ENCODE measurements around the gene FGF18. TPM values are rescaled to one million over a fixed set of nuclear protein-coding genes. Genes with fewer than 3 reads are reported as not detected.

The FGF18 gene
- total RNA-seq, 2 donors from 2014 or later, result 0.41 to 0.51 TPM

DNA sequence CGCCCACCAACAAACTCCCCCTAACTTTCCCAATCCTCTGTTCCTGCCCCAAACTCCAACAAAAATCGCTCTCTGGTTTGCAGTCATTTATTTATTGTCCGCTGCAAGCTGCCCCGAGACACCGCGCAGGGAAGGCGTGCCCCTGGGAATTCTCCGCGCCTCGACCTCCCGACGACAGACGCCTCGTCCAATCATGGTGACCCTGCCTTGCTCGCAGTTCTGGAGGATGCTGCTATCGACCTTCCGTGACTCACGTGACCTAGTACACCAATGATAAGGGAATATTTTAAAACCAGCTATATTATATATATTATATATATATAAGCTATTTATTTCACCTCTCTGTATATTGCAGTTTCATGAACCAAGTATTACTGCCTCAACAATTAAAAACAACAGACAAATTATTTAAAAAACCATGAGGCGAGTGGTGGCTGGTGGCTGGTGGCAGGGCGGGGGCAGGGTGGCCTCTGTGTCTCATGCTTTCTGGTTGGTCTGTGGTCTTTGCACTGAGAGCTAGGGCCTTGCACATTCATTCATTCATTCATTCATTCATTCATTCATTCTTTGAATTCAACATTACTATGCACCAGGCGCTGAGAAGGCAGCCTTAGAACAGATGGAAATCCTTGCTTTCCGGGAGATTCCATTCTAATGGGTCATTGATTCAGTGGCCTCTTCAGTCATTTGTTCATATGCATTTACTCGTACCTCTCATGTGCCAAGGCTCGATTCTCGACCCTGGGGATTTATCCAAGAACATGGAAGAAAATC is 37.9 kb downstream of the FGF18 start:
- WGBS, result 94% methylated on average over 25 of the region's 25 CpGs
- TF ChIP-seq, protein P1, sequence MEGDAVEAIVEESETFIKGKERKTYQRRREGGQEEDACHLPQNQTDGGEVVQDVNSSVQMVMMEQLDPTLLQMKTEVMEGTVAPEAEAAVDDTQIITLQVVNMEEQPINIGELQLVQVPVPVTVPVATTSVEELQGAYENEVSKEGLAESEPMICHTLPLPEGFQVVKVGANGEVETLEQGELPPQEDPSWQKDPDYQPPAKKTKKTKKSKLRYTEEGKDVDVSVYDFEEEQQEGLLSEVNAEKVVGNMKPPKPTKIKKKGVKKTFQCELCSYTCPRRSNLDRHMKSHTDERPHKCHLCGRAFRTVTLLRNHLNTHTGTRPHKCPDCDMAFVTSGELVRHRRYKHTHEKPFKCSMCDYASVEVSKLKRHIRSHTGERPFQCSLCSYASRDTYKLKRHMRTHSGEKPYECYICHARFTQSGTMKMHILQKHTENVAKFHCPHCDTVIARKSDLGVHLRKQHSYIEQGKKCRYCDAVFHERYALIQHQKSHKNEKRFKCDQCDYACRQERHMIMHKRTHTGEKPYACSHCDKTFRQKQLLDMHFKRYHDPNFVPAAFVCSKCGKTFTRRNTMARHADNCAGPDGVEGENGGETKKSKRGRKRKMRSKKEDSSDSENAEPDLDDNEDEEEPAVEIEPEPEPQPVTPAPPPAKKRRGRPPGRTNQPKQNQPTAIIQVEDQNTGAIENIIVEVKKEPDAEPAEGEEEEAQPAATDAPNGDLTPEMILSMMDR (IDR thresholded peaks at IDR 0.05), result no peak
- TF ChIP-seq POLR2AphosphoS5 (IDR thresholded peaks at IDR 0.05), result no peak
- TF ChIP-seq POLR2A (IDR thresholded peaks at IDR 0.05), result no peak
- intact Hi-C loops (cut with DNase I), result no loop called here
- H3K27me3 ChIP-seq (replicated peaks; ENCODE audit: insufficient read depth), result no peaks in the 10 kb centered on the region
- H3K36me3 ChIP-seq, result no peaks in the 10 kb centered on the region
- DNase-seq (ENCODE audit: low spot score), result no peak
- H3K4me1 ChIP-seq (replicated peaks), result no peaks in the 10 kb centered on the region
- no peaks in the 10 kb centered on the region for H3K9me3 ChIP-seq
- H3K27ac ChIP-seq, result no peak overlapping the region
- no peak overlapping the region for H3K4me3 ChIP-seq

DNA sequence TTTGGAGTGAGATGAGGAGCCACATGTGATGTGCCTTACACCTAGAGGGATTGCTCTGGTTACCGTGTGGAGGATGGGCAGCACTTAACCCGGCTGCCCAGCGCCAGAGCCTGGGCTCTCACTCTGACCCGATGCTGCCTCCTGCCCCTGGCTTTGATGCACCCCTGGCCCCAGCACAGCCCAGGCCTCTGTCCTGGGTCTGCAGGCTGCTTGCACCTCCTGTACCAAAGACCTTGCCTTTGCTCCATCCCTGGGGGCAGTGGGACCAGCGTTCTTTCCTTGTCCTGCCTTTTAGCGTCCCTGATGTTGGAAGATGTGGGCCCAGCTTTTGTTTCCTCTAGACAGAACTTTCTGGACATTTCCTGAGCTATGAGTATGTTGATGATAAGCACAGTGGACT is 40.4 kb downstream of the FGF18 start:
- Histone ChIP-seq H3K4me3 (no peak overlapping the region), H3K36me3 (no peaks in the 10 kb centered on the region), H3K27ac (no peak overlapping the region), H3K27me3 (replicated peaks; ENCODE audit: insufficient read depth) (no peaks in the 10 kb centered on the region), H3K9me3 (no peaks in the 10 kb centered on the region), H3K4me1 (replicated peaks) (no peaks in the 10 kb centered on the region)
- intact Hi-C loops (cut with DNase I), result no loop called here
- 84% methylated on average over 6 of the region's 6 CpGs for WGBS
- no peak for TF ChIP-seq POLR2A (IDR thresholded peaks at IDR 0.05)
- TF ChIP-seq, protein P1 (IDR thresholded peaks at IDR 0.05), result no peak
- no peak for TF ChIP-seq POLR2AphosphoS5 (IDR thresholded peaks at IDR 0.05)
- no peak for DNase-seq (ENCODE audit: low spot score)

DNA sequence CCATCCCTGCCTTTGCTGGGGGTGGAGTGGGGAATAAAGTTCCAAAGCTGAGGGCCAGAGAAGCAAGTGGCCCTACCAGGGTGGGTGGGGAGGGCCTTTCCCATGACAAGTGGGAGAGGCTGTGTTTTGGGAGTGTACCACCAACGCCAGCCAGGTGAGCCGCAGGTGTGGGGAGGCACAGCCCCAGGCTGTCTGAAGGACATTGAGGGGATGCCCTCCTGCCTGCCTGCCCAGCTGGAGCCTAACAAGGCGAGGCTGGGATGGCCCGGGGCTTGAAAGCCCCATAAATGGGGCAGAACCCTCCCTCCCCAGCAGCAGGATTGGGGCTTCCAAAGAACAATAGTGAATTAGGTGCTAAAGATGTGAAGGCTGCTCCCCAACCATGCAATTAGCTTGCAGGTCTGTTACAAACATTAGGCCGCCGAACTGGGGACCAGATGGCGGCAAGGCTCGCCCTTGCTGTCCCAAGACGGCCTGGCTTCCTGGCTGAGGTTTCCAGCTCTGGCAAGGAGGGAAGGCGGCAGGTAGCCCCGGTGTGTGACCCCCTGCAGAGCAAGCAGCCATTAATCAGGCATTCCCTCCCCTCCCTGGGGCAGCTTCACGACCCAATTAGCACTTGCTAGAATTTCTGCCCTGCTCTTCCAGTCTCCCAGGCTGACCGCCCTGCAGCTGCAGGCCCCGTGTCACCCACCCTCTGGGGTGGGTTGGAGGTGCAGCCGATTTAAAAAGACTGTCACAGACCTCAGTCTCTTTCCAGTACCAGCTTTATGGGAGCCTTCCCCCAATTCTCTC is 42.9 kb downstream of the FGF18 start:
- Histone ChIP-seq H3K36me3 (no peaks in the 10 kb centered on the region), H3K4me3 (no peak overlapping the region), H3K27ac (no peak overlapping the region), H3K4me1 (replicated peaks) (no peaks in the 10 kb centered on the region), H3K9me3 (no peaks in the 10 kb centered on the region), H3K27me3 (replicated peaks; ENCODE audit: insufficient read depth) (no peaks in the 10 kb centered on the region)
- intact Hi-C loops (cut with DNase I), result no loop called here
- 72% methylated on average over 15 of the region's 15 CpGs for WGBS
- TF ChIP-seq, protein P1 (IDR thresholded peaks at IDR 0.05), result no peak
- TF ChIP-seq POLR2A (IDR thresholded peaks at IDR 0.05), result no peak
- no peak for TF ChIP-seq POLR2AphosphoS5 (IDR thresholded peaks at IDR 0.05)
- no peak for DNase-seq (ENCODE audit: low spot score)

DNA sequence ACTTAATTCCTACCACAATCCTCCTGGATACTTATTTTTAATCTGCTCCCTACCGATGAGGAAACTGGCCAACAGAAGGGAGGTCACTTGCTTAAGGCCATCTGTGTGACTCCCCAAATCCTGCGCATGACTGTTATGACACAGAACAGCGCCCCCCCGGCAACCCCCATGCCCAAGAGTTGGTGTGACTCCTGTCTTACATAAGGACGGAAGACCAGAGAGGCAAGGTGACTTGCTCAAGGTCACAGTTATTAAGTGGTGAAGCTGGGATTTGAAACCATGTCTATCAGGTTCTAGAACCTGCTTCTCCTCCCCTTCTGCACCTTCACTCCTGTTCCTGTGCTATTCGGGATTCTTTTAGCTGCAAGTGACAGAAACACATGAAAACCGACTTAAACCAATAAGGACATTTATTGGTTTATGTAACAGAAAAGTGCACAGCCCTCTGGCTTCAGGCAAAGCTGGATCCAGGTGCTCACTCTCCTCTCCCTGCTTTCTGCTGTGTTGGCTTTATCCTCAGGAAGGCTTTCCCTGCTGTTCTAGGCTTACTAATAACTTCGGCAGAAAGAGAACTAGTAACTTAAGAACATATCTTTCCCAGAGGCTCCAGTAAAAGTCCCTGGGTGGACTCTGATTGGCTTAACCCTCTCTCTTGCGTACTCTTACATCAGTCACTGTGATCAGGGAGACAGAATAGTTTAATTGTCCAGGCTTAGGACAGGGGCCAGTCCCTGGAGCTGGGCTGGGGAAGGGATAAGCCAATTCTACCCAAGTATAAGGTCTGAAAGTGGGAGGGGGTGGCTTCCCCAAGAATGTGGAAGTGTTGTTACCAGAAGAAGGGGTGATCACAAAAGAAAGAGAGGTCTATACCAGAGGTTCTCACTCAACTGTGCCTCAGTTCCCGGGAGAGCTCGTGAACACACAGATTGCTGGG is 43.7 kb downstream of the FGF18 start:
- Histone ChIP-seq H3K9me3 (no peaks in the 10 kb centered on the region), H3K36me3 (no peaks in the 10 kb centered on the region), H3K27me3 (replicated peaks; ENCODE audit: insufficient read depth) (no peaks in the 10 kb centered on the region), H3K4me1 (replicated peaks) (no peaks in the 10 kb centered on the region), H3K4me3 (no peak overlapping the region), H3K27ac (no peak overlapping the region)
- intact Hi-C loops (cut with DNase I), result no loop called here
- 89% methylated on average over 11 of the region's 11 CpGs for WGBS
- TF ChIP-seq POLR2AphosphoS5 (IDR thresholded peaks at IDR 0.05), result no peak
- TF ChIP-seq, protein P1 (IDR thresholded peaks at IDR 0.05), result no peak
- TF ChIP-seq POLR2A (IDR thresholded peaks at IDR 0.05), result no peak
- DNase-seq (ENCODE audit: low spot score), result no peak
